ENCODE measurements around the gene CAD. TPM values are rescaled to one million over a fixed set of nuclear protein-coding genes. Genes with fewer than 3 reads are reported as not detected.
"Not testable (repeated sequence)": the region's sequence is repeated elsewhere in the genome, so short reads cannot be mapped to it uniquely, and the experiment has no call there.

Gene CAD
- 38.2 TPM for polyA plus RNA-seq (2013, experiment 1 of 2)
- 30.4 TPM for polyA plus RNA-seq (2013, experiment 2 of 2)

DNA sequence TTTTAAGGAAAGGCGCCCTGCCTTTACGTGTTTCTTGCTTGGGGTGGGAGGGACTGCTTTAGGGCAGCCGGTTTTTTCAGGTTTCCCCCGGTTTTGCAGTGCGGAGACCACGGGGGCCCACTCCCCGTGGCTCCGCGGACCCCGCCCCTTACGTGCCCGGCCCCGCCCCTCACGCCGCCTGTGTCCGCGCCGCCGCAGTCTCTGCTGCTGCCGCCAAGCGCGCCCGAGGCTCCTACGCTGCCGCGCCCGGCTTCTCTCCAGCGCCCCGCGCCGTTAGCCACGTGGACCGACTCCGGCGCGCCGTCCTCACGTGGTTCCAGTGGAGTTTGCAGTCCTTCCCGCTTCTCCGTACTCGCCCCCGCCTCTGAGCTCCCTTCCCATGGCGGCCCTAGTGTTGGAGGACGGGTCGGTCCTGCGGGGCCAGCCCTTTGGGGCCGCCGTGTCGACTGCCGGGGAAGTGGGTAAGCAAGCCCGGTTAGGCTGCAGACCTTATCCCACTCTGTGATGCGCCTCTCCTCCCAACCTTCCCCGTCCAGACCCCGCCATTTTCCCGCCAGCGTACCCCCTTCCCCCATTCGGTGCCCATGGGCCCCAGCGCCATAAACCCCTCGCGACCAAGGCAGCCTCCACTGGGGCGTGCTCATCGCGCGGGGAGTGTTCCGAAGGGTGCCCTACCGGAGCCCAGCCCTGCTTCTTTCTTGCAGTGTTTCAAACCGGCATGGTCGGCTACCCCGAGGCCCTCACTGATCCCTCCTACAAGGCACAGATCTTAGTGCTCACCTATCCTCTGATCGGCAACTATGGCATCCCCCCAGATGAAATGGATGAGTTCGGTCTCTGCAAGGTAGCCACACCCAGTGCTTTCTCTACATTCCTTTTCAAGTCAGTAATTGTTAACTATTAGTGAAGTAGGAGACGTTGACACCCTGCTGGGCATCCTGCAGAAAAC lies at the start of gene CAD:
CAD (plus strand) TSS at position 197 of the 949 bp plus-strand sequence; CDS start at position 380, 183 bp downstream.
- Histone ChIP-seq H3K9me3 (ENCODE audit: control insufficient read depth, low read length) (no peaks in the 10 kb centered on the region), H3K36me3 (ENCODE audit: control insufficient read depth, insufficient read depth, low read length) (peaks cover 72% of the 10 kb centered on the region), H3K4me1 (ENCODE audit: control insufficient read depth, insufficient read depth, low read length, poor library complexity, severe bottlenecking) (peaks cover 16% of the 10 kb centered on the region), H3K4me3 (ENCODE audit: extremely low read depth, insufficient read depth, low read length, poor library complexity, severe bottlenecking) (peak within 1 kb of the TSS; percentile 70), H3K27ac (ENCODE audit: low read depth, low read length, severe bottlenecking) (peak within 1 kb of the TSS; percentile 80)
- 0 to 1% methylated on average over 55 of the region's 72 CpGs for WGBS, 2 experiments (ENCODE audit: insufficient coverage in 2 of 2)

DNA sequence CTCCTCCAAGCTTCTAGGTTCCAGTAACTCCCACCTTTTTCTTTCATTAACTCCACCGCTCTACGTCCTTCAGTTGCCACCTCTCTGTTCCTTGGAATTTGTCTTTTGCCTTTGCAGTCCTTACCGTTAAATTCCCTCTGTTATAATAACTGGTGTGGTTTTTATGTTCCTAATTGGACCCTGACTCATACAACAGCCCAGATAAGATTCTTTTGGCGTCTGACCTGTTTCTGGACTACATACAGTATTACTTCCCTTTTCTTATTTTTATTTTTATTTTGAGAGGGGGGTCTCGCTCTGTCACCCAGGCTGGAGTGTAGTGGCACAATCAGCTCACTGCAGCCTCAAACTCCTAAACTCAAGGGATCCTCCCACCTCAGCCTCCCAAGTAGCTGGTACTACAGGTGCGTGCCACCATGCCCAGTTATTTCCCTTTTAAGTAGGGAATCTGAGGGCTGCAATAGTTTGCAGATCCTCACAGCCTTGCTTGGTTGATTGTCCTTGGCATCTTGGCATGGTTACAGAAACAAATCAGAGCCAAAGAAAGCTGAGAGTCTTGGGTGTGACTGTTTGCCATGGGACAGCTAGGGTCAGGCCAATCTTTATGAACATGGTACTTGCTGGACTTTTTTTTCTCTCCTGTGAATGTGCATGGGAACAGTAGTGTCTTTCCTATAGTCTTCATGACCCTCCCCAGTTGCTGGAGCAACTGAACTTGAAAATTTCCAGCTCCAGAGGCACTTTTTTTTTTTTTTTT lies 46.4 kb upstream of the CAD start:
- WGBS, 2 experiments (ENCODE audit: insufficient coverage in 2 of 2), result 93 to 100% methylated on average over 1 to 3 of the region's 6 CpGs

DNA sequence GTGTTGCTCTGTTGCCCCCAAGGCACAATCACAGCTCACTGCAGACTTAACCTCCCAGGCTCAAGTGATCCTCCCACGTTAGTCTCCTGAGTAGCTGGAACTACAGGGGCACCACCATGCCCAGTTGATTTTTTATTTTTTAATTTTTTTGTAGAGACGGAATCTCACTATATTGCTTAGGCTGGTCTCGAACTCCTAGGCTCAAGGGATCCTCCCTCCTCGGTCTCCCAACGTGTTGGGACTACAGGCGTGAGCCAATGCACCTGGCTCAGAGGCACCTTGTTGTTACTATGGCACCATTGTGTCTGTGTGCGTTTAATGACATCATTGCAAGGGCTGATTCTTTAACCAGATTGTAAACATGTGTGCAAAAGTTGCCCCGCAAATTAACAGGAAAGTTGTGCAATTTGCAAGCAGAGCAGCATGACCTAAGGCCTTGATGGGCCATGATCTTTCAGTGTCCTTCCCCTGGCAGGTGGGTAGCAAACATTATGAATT lies 45.8 kb upstream of the CAD start:
- Histone ChIP-seq H3K4me3 (ENCODE audit: extremely low read depth, insufficient read depth, low read length, poor library complexity, severe bottlenecking) (no peak overlapping the region), H3K9me3 (ENCODE audit: control insufficient read depth, low read length) (no peaks in the 10 kb centered on the region), H3K36me3 (ENCODE audit: control insufficient read depth, insufficient read depth, low read length) (no peaks in the 10 kb centered on the region), H3K4me1 (ENCODE audit: control insufficient read depth, insufficient read depth, low read length, poor library complexity, severe bottlenecking) (no peaks in the 10 kb centered on the region), H3K27ac (ENCODE audit: low read depth, low read length, severe bottlenecking) (no peak overlapping the region)
- WGBS, 2 experiments (ENCODE audit: insufficient coverage in 2 of 2), result 90 to 93% methylated on average over 7 of the region's 8 CpGs

More for the DNA sequence above, 46.4 kb upstream of the CAD start:
- Histone ChIP-seq H3K4me1 (ENCODE audit: control insufficient read depth, insufficient read depth, low read length, poor library complexity, severe bottlenecking) (no peaks in the 10 kb centered on the region), H3K27ac (ENCODE audit: low read depth, low read length, severe bottlenecking) (no peak overlapping the region), H3K9me3 (ENCODE audit: control insufficient read depth, low read length) (no peaks in the 10 kb centered on the region), H3K36me3 (ENCODE audit: control insufficient read depth, insufficient read depth, low read length) (no peaks in the 10 kb centered on the region), H3K4me3 (ENCODE audit: extremely low read depth, insufficient read depth, low read length, poor library complexity, severe bottlenecking) (no peak overlapping the region)

DNA sequence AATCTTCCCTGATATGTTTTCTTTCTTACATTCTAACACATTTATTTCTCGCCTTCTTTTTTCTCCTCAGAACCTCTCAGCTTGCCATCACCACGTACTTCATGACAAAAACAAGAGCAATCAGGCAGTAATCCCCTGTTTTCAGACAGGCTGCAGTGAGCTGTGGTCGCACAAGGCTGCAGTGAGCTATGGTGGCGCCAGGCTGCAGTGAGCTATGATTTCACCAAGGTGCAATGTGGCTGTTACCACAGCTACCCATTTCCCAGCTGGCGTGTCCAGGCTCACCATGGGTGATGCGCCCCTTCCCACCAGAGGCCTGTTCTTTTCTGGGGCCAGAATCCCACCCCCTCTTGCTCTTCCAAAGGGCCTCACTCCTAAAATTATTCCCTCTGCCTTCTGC lies 42.5 kb upstream of the CAD start:
- Histone ChIP-seq H3K9me3 (ENCODE audit: control insufficient read depth, low read length) (no peaks in the 10 kb centered on the region), H3K36me3 (ENCODE audit: control insufficient read depth, insufficient read depth, low read length) (no peaks in the 10 kb centered on the region), H3K4me3 (ENCODE audit: extremely low read depth, insufficient read depth, low read length, poor library complexity, severe bottlenecking) (no peak overlapping the region), H3K27ac (ENCODE audit: low read depth, low read length, severe bottlenecking) (no peak overlapping the region), H3K4me1 (ENCODE audit: control insufficient read depth, insufficient read depth, low read length, poor library complexity, severe bottlenecking) (no peaks in the 10 kb centered on the region)
- 77 to 83% methylated on average over 5 to 6 of the region's 6 CpGs for WGBS, 2 experiments (ENCODE audit: insufficient coverage in 2 of 2)

- H3K4me3 ChIP-seq (ENCODE audit: extremely low read depth, insufficient read depth, low read length, poor library complexity, severe bottlenecking), result no peak overlapping the region
- H3K4me1 ChIP-seq (ENCODE audit: control insufficient read depth, insufficient read depth, low read length, poor library complexity, severe bottlenecking), result no peaks in the 10 kb centered on the region
- 86 to 94% methylated on average over 4 to 6 of the region's 8 CpGs for WGBS, 2 experiments (ENCODE audit: insufficient coverage in 2 of 2)
- H3K27ac ChIP-seq (ENCODE audit: low read depth, low read length, severe bottlenecking), result no peak overlapping the region
- H3K9me3 ChIP-seq (ENCODE audit: control insufficient read depth, low read length), result no peaks in the 10 kb centered on the region
- no peaks in the 10 kb centered on the region for H3K36me3 ChIP-seq (ENCODE audit: control insufficient read depth, insufficient read depth, low read length)
These were observed 41.8 kb upstream of the CAD start for GRCh38 chr2:27175330-27175729.

- H3K4me1 ChIP-seq (ENCODE audit: control insufficient read depth, insufficient read depth, low read length, poor library complexity, severe bottlenecking); H3K4me3 ChIP-seq (ENCODE audit: extremely low read depth, insufficient read depth, low read length, poor library complexity, severe bottlenecking); H3K36me3 ChIP-seq (ENCODE audit: control insufficient read depth, insufficient read depth, low read length); H3K9me3 ChIP-seq (ENCODE audit: control insufficient read depth, low read length); H3K27ac ChIP-seq (ENCODE audit: low read depth, low read length, severe bottlenecking): not testable (repeated sequence)
- WGBS, 2 experiments (ENCODE audit: insufficient coverage in 2 of 2), result 84 to 100% methylated on average over 2 to 4 of the region's 4 CpGs
These were observed 41.4 kb upstream of the CAD start for GRCh38 chr2:27175781-27176180.

- Histone ChIP-seq H3K36me3 (ENCODE audit: control insufficient read depth, insufficient read depth, low read length) (no peaks in the 10 kb centered on the region), H3K9me3 (ENCODE audit: control insufficient read depth, low read length) (no peaks in the 10 kb centered on the region), H3K27ac (ENCODE audit: low read depth, low read length, severe bottlenecking) (no peak overlapping the region), H3K4me3 (ENCODE audit: extremely low read depth, insufficient read depth, low read length, poor library complexity, severe bottlenecking) (no peak overlapping the region), H3K4me1 (ENCODE audit: control insufficient read depth, insufficient read depth, low read length, poor library complexity, severe bottlenecking) (no peaks in the 10 kb centered on the region)
- 86 to 95% methylated on average over 8 to 10 of the region's 15 CpGs for WGBS, 2 experiments (ENCODE audit: insufficient coverage in 2 of 2)
These were observed 39.5 kb upstream of the CAD start for GRCh38 chr2:27177441-27178351.

- Histone ChIP-seq H3K4me1 (ENCODE audit: control insufficient read depth, insufficient read depth, low read length, poor library complexity, severe bottlenecking) (no peaks in the 10 kb centered on the region), H3K36me3 (ENCODE audit: control insufficient read depth, insufficient read depth, low read length) (no peaks in the 10 kb centered on the region), H3K9me3 (ENCODE audit: control insufficient read depth, low read length) (no peaks in the 10 kb centered on the region), H3K4me3 (ENCODE audit: extremely low read depth, insufficient read depth, low read length, poor library complexity, severe bottlenecking) (no peak overlapping the region), H3K27ac (ENCODE audit: low read depth, low read length, severe bottlenecking) (no peak overlapping the region)
- WGBS, 2 experiments (ENCODE audit: insufficient coverage in 2 of 2), result 100% methylated on average over 1 of the region's 3 CpGs; no CpG with 5 or more reads in 1 of the 2 experiments
These were observed 38.7 kb upstream of the CAD start for GRCh38 chr2:27178469-27178868.

DNA sequence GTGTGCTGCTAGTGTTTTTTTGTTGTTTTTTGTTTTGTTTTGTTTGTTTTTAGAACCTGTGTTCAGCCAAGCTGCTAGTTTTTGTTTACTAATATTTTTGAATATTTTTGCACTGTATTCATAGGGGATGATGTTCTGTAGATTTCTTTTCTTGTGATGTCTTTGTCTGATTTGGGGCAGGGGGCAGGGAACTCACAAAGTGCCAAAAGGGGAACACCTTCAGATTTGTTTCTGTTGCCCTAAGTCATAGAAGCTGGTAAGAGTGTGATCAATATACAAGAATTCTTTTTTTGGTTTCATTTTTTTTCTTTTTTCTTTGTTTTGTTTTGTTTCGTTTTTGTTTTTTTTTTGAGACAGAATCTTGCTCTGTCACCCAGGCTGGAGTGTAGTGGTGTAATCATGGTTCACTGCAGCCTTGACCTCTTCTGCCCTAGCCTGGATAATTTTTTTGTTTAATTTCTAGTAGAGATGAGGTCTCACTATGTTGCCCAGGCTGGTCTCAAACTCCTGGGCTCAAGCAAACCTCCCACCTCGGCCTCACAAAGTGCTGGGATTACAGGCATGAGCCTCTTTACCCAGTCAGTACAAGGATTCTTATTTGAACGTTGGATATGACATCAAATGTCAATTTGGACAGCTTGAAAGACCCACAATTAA lies 37.7 kb upstream of the CAD start:
- Histone ChIP-seq H3K27ac (ENCODE audit: low read depth, low read length, severe bottlenecking) (no peak overlapping the region), H3K4me1 (ENCODE audit: control insufficient read depth, insufficient read depth, low read length, poor library complexity, severe bottlenecking) (no peaks in the 10 kb centered on the region), H3K36me3 (ENCODE audit: control insufficient read depth, insufficient read depth, low read length) (no peaks in the 10 kb centered on the region), H3K4me3 (ENCODE audit: extremely low read depth, insufficient read depth, low read length, poor library complexity, severe bottlenecking) (no peak overlapping the region), H3K9me3 (ENCODE audit: control insufficient read depth, low read length) (no peaks in the 10 kb centered on the region)
- 90 to 100% methylated on average over 1 to 2 of the region's 3 CpGs for WGBS, 2 experiments (ENCODE audit: insufficient coverage in 2 of 2)
